ENCODE measurements around the gene PDLIM4. TPM values are rescaled to one million over a fixed set of nuclear protein-coding genes. Genes with fewer than 3 reads are reported as not detected.

PDLIM4 gene
- total RNA-seq, 1 donor from 2014 or later: 1.2 TPM

DNA sequence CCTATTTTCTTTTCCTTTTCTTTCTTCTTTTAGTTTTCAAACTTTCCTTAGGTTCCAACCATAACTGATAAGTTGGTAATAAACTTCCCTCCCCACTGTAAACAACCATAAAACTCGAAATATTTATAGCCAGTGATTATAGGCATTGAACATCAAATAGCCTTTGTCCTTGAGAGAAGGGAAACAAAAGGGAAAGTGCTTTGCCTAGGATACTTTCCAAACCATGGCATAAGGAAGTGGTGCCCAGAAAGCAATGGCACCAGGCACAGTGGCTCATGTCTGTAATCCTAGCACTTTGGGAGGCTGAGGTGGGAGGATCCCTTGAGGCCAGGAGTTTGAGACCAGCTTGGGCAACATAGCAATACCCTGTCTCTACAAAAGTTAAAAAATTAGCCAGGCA is 11.9 kb upstream of the PDLIM4 start:
- peaks cover 27% of the 10 kb centered on the region for H3K27me3 Mint-ChIP-seq (ENCODE audit: low read depth)
- no peak overlapping the region for H3K27ac Mint-ChIP-seq
- intact Hi-C loops (cut with micrococcal nuclease): no loop called here
- no peak overlapping the region for H3K4me3 Mint-ChIP-seq (ENCODE audit: low read depth)
- H3K36me3 Mint-ChIP-seq (ENCODE audit: low read depth): peaks cover 2% of the 10 kb centered on the region
- no peaks in the 10 kb centered on the region for H3K4me1 Mint-ChIP-seq (ENCODE audit: low read depth)
- peaks cover 43% of the 10 kb centered on the region for H3K9me3 Mint-ChIP-seq
- DNase-seq (ENCODE audit: low spot score): no peak

DNA sequence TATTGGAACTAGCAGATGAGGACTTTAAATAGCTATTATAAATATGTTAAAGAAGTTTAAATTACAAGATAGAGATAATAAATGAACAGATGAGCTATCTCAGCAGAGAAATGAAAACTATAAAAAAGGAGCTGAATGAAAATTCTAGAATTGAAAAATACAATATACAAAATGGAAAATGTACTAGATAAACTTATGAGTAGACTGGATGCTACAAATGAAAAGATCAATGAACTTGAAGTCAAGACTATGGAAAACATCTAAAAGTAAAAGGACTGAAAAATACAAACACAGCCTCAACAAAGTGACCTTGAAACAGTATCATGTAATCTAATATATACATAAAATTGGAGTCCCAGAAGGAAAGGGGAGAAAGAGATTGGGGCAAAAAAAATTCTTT is 10.7 kb upstream of the PDLIM4 start:
- H3K27me3 Mint-ChIP-seq (ENCODE audit: low read depth): peaks cover 28% of the 10 kb centered on the region
- intact Hi-C loops (cut with micrococcal nuclease): no loop called here

DNA sequence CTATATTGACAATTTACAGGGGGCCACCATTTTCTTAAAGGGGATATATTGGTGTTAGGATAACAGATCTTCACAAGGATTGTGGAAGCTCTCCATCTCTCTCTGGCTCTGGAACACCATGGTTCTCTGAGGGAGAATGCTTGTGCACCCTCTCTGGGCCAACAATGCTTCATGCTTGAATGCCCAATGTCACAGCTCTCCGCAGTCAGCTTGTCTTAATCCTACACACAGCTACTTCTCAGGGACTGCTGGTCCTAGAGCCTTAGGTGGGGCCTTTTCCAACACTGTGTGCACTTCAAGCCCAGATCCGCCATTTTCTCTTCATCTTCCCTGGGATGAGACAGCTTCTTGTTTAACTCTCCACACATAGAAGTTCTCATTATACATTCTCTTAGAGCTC is 6.9 kb upstream of the PDLIM4 start:
- DNase-seq (ENCODE audit: low spot score): no peak
- Mint-ChIP-seq H3K9me3 (peaks cover 17% of the 10 kb centered on the region), H3K36me3 (ENCODE audit: low read depth) (no peaks in the 10 kb centered on the region), H3K4me3 (ENCODE audit: low read depth) (no peak overlapping the region), H3K27ac (no peak overlapping the region), H3K27me3 (ENCODE audit: low read depth) (peaks cover 13% of the 10 kb centered on the region), H3K4me1 (ENCODE audit: low read depth) (no peaks in the 10 kb centered on the region)
- intact Hi-C loops (cut with micrococcal nuclease): no loop called here

More for the DNA sequence above, 10.7 kb upstream of the PDLIM4 start:
- DNase-seq (ENCODE audit: low spot score): no peak
- Mint-ChIP-seq H3K4me3 (ENCODE audit: low read depth) (no peak overlapping the region), H3K4me1 (ENCODE audit: low read depth) (no peaks in the 10 kb centered on the region), H3K27ac (no peak overlapping the region), H3K36me3 (ENCODE audit: low read depth) (peaks cover 2% of the 10 kb centered on the region), H3K9me3 (peaks cover 36% of the 10 kb centered on the region)

DNA sequence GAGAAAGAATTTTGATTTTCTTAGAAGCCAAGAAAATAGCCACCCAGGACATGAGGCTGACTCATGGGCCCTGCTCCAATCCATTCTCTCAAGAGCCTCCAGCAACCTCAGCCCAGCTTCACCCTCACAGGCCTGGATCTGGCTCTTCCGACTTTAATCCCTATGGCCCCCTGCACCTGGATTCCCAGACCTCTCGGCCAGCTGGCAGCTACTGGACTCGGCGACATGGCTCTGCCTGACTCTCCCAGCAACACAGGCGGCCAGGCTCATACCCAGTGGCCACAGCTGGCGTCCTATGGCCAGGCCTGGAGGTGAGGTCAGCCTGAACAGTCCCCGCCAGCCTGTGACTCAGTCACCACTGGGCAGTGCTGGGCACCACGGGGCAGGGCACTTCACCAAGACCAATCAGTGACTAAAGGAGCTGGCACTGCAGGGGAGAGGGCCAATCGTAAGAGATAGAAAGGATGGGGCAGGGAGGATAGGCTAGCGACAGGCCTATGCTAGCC is 6.2 kb upstream of the PDLIM4 start:
- Mint-ChIP-seq H3K27me3 (ENCODE audit: low read depth) (peaks cover 15% of the 10 kb centered on the region), H3K4me1 (ENCODE audit: low read depth) (no peaks in the 10 kb centered on the region), H3K4me3 (ENCODE audit: low read depth) (no peak overlapping the region), H3K36me3 (ENCODE audit: low read depth) (no peaks in the 10 kb centered on the region), H3K27ac (no peak overlapping the region), H3K9me3 (peaks cover 9% of the 10 kb centered on the region)
- no peak for DNase-seq (ENCODE audit: low spot score)
- intact Hi-C loops (cut with micrococcal nuclease): no loop called here

DNA sequence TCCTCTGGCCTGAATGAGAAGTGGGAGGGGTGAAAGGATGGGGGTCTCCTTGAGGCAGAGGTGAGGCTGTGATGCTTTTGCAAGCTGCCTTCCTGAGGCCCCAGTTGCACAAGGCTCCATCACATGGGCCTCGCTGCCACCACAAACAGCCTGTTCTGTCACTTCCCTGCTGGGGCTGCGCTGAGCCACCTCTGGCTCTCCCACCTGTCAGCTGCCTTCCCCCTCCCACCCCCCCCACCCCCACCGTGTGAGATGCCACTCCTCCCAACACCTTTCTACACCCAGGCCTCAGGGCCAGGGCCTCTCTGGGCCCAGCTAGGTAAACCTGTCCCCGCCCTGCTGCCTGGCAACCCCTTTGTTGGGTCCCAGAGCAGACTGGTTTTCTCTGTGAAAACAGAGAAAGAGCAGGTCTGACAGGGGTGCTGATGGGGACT is 4.5 kb upstream of the PDLIM4 start:
- DNase-seq (ENCODE audit: low spot score): no peak
- no peak overlapping the region for H3K27ac Mint-ChIP-seq
- no peak overlapping the region for H3K4me3 Mint-ChIP-seq (ENCODE audit: low read depth)
- intact Hi-C loops (cut with micrococcal nuclease): no loop called here
- no peaks in the 10 kb centered on the region for H3K36me3 Mint-ChIP-seq (ENCODE audit: low read depth)
- H3K4me1 Mint-ChIP-seq (ENCODE audit: low read depth): no peaks in the 10 kb centered on the region
- no peaks in the 10 kb centered on the region for H3K9me3 Mint-ChIP-seq
- H3K27me3 Mint-ChIP-seq (ENCODE audit: low read depth): peaks cover 20% of the 10 kb centered on the region

DNA sequence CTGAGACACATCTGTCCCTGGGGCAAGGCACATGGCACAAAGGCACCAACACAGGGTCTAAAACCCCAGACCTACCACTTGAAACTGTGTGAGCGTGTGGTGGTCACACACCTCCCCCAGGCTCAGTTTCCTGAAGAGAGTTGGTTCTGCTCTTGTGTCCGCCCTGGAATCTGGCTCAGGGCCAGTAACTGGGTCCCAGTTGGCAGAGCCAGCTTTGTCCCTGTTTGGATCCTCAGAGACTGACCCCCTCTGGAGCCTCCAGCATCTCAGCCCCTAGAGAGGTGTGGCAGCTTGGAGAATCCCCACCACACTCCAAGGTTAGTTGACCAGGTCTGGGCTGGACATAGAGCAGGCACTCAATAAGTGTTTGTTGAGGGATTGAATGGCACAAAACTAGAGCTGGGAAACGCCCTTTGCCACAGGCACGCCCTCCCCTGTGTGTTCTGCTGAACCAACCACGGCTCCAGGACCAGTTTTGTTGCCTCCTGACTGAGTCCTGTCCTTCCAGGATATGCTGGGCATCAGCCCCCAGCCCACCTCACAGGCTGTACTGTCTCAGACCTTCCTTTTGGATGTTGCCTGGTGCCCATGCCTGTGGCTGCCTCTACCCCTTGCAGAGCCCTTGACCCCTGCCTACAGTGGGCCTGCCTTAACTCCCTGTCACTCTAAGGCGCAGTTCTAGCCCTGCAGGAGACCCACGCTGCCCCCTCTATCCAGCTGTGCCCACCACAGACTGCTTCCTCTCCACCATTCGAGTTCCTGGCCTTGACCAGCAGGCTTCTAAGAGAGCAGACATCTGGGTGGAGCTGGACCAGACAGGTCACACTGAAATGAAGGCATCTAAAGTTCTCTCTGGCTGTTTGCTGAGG is 3.8 kb upstream of the PDLIM4 start:
- Mint-ChIP-seq H3K4me1 (ENCODE audit: low read depth) (no peaks in the 10 kb centered on the region), H3K27ac (no peak overlapping the region), H3K27me3 (ENCODE audit: low read depth) (peaks cover 20% of the 10 kb centered on the region), H3K9me3 (no peaks in the 10 kb centered on the region), H3K36me3 (ENCODE audit: low read depth) (no peaks in the 10 kb centered on the region), H3K4me3 (ENCODE audit: low read depth) (no peak overlapping the region)
- intact Hi-C loops (cut with micrococcal nuclease): no loop called here
- DNase-seq (ENCODE audit: low spot score): no peak

DNA sequence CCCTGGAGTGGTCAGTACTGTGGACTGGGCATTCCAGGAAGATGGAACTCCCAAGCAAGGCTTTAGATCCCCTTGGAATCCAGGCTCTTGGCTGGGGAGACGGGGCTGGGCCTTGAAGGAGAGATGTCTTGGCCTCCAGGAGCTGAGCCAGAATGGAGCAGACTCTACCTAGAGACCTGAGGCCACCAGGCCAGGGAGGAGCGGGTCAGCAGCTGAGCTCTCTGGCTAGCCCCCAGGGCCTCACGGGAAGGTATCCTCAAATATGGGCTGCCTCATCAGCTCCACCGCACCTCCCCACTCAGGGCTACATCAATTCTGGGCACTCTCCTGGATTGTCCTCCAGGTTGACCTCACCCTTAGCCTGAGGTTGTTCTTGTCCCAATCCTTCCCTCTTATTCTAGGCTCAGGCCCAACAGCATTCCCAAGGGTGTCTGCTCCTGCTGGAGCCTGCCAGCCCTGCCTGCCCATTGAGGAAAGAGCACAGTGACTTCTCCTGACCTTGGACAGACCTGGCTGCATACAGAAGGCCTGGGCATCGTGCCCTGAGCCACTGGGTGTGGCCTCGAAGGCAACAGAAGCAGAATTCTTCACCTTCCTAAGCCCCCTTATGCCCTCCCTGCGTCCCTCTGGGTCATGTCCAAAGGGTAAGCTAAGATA is 3.0 kb upstream of the PDLIM4 start:
- Mint-ChIP-seq H3K27ac (no peak overlapping the region), H3K9me3 (no peaks in the 10 kb centered on the region), H3K4me3 (ENCODE audit: low read depth) (no peak overlapping the region), H3K27me3 (ENCODE audit: low read depth) (peaks cover 20% of the 10 kb centered on the region), H3K4me1 (ENCODE audit: low read depth) (peaks cover 4% of the 10 kb centered on the region), H3K36me3 (ENCODE audit: low read depth) (no peaks in the 10 kb centered on the region)
- DNase-seq (ENCODE audit: low spot score): no peak
- intact Hi-C loops (cut with micrococcal nuclease): no loop called here

DNA sequence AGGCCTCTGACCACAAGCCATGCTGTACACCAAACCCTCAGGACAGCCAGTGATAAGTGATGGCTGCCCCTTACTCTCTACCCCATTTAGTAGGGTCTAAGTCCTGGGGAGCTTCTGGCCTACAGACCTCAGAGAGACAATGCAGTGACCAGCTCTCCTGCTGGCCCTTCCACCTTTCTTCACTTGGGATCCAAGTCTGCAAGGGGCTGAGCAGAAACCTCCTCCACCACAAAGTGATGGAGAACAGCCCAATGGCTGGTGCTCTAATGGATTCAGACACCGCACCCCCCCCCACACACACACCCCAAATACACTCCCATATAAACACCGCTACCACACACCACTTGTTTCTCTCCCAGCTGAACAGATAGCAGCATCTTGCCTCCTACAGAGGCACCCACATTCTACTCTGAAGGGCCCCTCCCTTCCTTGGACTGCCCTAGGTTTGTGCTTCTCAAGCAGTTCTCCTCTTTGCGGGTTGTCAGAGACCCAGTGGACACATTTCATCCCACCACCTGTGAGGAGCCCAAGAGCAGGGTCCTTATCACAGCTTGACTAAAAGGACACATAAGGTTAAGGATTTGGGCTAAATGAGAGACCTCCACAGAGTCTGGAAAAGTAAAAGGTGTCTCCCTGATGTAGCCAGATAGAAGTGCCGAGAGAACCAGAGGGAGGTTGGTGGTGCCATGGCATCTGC is 1.3 kb upstream of the PDLIM4 start:
- DNase-seq (ENCODE audit: low spot score): no peak
- Mint-ChIP-seq H3K27me3 (ENCODE audit: low read depth) (peaks cover 13% of the 10 kb centered on the region), H3K36me3 (ENCODE audit: low read depth) (no peaks in the 10 kb centered on the region), H3K9me3 (no peaks in the 10 kb centered on the region), H3K27ac (no peak overlapping the region), H3K4me1 (ENCODE audit: low read depth) (peaks cover 20% of the 10 kb centered on the region), H3K4me3 (ENCODE audit: low read depth) (no peak overlapping the region)
- intact Hi-C loops (cut with micrococcal nuclease): no loop called here

DNA sequence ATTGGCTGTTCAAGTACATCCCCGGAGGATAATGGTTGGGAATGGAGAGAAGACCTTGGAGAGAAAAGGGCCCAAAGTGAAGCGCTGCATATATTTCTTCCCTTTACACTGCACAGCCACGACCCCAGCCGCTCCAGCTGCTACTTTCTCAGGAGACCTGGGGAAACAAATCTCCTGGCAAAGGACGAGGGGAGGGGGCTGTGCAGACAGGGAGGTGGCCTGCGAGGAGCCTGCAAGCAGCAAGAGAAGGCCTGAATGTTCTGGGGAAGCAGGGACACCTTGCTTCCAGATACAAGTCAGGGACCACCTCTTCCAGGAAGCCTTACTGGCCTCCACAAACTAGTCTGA is 739 bp upstream of the PDLIM4 start:
- no peak overlapping the region for H3K27ac Mint-ChIP-seq
- no peaks in the 10 kb centered on the region for H3K9me3 Mint-ChIP-seq
- peaks cover 23% of the 10 kb centered on the region for H3K4me1 Mint-ChIP-seq (ENCODE audit: low read depth)
- no peaks in the 10 kb centered on the region for H3K36me3 Mint-ChIP-seq (ENCODE audit: low read depth)
- intact Hi-C loops (cut with micrococcal nuclease): no loop called here
- DNase-seq (ENCODE audit: low spot score): no peak
- H3K27me3 Mint-ChIP-seq (ENCODE audit: low read depth): peaks cover 13% of the 10 kb centered on the region
- H3K4me3 Mint-ChIP-seq (ENCODE audit: low read depth): no peak overlapping the region

DNA sequence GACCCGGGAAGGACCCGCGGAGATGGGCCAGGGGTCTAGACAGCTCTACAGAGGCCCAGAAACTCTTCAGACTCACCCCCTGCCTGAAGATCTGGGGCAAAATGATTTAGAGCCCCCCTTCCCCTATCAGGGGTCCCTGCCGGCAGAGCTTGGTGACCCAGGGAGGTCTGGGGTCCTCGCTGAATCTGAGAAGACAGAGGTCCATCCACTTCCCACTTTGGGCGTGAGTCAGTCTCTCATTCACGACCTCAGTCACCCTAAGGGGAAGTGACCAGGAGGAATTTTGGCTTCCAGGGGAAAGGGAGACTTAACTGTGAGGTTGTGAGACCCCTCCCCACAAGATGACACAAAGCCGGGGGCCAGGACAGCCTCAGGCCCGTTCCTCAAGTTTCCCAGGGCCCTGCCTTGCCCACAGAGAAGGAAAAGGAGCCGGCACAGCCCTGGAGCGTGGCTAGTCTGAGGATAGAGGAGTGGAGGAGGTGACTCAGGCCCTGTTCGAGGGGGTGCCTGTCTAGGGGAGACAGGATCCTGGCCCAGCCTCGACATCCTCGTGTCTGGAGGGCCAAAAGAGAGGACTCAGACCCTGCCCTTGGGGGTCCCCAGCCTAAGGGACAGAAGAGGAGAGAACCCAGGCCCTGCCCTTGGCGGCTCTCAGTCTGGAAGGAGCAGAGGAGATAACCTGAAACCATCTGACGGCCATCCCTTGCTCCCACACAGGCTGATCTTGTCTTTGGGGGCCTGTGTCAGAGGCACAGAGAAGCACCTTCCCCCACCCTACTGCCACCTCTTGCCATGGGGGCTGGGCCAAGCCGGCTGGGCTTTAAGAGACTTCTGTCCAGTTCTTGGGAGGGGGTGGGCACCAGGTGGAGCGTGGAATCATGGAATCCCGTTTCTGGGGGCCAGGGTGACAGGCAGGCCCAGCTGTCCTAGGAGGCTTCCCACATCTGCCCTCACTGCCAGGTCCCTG is 889 bp downstream of the PDLIM4 start:
- Mint-ChIP-seq H3K27ac (no peak overlapping the region), H3K4me1 (ENCODE audit: low read depth) (peaks cover 31% of the 10 kb centered on the region), H3K27me3 (ENCODE audit: low read depth) (peaks cover 13% of the 10 kb centered on the region), H3K36me3 (ENCODE audit: low read depth) (no peaks in the 10 kb centered on the region), H3K4me3 (ENCODE audit: low read depth) (no peak overlapping the region), H3K9me3 (no peaks in the 10 kb centered on the region)
- DNase-seq (ENCODE audit: low spot score): no peak
- intact Hi-C loops (cut with micrococcal nuclease): no loop called here

DNA sequence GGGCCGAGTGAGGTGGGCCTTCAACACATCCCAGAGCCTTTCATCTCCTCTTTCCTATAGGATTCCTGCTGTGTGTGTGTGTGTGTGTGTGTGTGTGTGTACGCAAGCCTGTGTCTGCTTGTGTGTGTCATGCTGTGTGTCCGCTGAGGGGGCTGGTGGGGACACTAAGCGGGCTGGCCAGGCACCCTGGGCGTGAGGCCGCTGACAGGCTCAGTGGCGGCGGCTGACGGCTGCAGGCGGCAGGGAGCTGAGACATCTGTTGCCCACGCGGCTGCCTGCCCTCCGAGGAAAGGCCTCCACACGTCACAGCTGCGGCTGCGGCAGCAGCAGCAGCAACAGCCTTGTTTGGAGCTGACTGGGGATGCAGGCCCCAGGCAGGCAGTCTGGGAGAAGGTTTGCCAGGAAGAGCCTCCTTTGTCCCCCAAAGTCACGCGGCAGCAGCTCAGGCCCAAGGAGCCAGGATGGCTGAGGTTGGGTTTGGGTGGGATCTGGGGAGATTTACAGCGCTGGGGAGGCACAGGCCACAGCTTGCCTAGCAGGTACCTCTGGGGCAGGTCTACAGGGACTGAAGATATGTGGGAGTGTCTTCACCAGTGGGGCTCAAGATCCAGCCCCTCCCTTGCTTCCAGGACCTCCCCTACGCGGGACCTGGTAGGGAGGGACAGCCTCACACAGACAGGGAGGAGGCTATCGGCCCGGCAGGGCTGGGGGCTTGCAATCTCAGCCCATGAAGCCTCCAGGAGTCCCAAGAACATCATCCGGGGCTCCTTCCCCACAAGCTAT is 1.8 kb downstream of the PDLIM4 start:
- intact Hi-C loops (cut with micrococcal nuclease): no loop called here
- DNase-seq (ENCODE audit: low spot score): no peak
- Mint-ChIP-seq H3K36me3 (ENCODE audit: low read depth) (no peaks in the 10 kb centered on the region), H3K4me1 (ENCODE audit: low read depth) (peaks cover 39% of the 10 kb centered on the region), H3K9me3 (no peaks in the 10 kb centered on the region), H3K27ac (no peak overlapping the region), H3K27me3 (ENCODE audit: low read depth) (peaks cover 13% of the 10 kb centered on the region), H3K4me3 (ENCODE audit: low read depth) (no peak overlapping the region)

All from activated T-helper 2 cell treated with anti-CD3 and anti-CD28 coated beads, Interferon-gamma antibody, Interleukin-2, Interleukin-4, amounts not matched to agents 10 μg/mL and 5 μg/mL and 100 μg/mL, durations not matched to agents 14 hours and 24 hours and 36 hours (primary cell).